ENCODE results near the gene BRK1. TPM values are rescaled to one million over a fixed set of nuclear protein-coding genes. Genes with fewer than 3 reads are reported as not detected.
"Not testable (repeated sequence)": the region's sequence is repeated elsewhere in the genome, so short reads cannot be mapped to it uniquely, and the experiment has no call there.

BRK1 gene
- polyA plus RNA-seq, 1 experiment: 202 TPM

DNA sequence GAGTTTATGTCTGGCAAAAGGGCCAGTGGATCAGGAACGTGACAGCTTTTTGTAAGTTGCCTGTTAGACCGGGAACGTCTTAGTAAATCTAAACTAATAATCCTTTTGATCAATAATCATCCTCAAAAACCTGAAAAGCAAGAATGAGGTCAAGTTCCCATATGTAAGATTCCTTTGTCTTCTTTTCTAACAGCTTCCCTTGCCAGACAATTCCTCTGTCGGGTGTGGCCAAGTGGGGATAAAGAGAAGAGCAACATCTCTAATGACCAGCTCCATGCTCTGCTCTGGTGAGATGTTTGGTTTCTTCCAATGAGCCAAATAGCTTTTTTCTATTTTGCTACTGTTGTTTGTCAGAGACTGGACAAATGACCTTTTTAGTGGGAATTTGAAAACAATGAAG lies 27.2 kb upstream of the BRK1 start:
- TF ChIP-seq, protein P1, sequence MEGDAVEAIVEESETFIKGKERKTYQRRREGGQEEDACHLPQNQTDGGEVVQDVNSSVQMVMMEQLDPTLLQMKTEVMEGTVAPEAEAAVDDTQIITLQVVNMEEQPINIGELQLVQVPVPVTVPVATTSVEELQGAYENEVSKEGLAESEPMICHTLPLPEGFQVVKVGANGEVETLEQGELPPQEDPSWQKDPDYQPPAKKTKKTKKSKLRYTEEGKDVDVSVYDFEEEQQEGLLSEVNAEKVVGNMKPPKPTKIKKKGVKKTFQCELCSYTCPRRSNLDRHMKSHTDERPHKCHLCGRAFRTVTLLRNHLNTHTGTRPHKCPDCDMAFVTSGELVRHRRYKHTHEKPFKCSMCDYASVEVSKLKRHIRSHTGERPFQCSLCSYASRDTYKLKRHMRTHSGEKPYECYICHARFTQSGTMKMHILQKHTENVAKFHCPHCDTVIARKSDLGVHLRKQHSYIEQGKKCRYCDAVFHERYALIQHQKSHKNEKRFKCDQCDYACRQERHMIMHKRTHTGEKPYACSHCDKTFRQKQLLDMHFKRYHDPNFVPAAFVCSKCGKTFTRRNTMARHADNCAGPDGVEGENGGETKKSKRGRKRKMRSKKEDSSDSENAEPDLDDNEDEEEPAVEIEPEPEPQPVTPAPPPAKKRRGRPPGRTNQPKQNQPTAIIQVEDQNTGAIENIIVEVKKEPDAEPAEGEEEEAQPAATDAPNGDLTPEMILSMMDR (IDR thresholded peaks at IDR 0.05; ENCODE audit: low read depth, low read length): no peak
- no peaks in the 10 kb centered on the region for H3K27me3 ChIP-seq (ENCODE audit: control insufficient read depth, insufficient read depth, low read length)
- H3K27ac ChIP-seq (ENCODE audit: low read depth, low read length): no peak overlapping the region
- H3K4me3 ChIP-seq (ENCODE audit: low read depth, low read length): no peak overlapping the region
- POLR2A ChIA-PET: no interaction called here
- no peaks in the 10 kb centered on the region for H3K9me3 ChIP-seq (ENCODE audit: control insufficient read depth, insufficient read depth, low read length)
- no peak for DNase-seq (ENCODE audit: low read depth, low spot score)
- CTCF ChIA-PET: no interaction called here

DNA sequence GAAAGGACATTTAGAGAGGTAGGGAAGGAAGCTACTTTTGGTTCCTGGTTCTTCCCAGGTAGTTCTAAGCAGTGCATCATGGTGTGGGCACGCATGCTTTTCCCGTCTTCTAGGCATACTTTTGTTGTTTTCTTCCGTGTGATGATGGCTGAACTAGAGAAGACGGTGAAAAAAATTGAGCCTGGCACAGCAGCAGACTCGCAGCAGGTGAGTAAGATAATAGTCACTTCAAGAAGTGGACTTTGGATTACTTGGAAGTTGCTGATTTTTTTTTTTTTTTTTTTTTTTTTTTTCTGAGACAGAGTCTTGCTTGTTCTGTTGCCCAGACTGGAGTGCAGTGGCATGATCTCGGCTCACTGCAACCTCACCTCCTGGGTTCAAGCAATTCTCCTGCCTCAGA lies 25.3 kb upstream of the BRK1 start:
- H3K27ac ChIP-seq (ENCODE audit: low read depth, low read length): no peak overlapping the region
- no peak for DNase-seq (ENCODE audit: low read depth, low spot score)
- TF ChIP-seq, protein P1 (IDR thresholded peaks at IDR 0.05; ENCODE audit: low read depth, low read length): no peak
- no peak overlapping the region for H3K4me3 ChIP-seq (ENCODE audit: low read depth, low read length)
- no peaks in the 10 kb centered on the region for H3K9me3 ChIP-seq (ENCODE audit: control insufficient read depth, insufficient read depth, low read length)
- CTCF ChIA-PET: no interaction called here
- POLR2A ChIA-PET: no interaction called here
- no peaks in the 10 kb centered on the region for H3K27me3 ChIP-seq (ENCODE audit: control insufficient read depth, insufficient read depth, low read length)

DNA sequence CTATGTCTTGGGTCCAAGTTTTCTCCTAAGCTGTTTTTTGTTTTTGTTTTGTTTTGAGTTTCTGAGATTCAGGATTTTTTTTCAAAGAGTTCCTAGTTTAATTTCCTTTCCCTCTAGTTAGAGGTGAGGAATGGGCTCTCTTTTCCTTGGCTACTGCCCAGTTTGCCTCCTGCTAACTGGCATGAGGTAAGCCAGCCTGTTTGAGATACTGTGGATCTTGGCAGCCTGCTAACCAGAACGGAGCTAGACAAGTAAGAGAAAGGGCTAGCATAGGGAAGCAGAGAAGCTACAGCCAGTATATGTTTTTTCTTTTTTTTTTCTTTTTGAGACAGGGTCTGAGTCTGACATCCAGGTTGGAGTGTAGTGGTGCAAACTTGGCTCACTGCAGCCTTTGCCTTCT lies 24.7 kb upstream of the BRK1 start:
- CTCF ChIA-PET; DNase-seq (ENCODE audit: low read depth, low spot score): not testable (repeated sequence)

DNA sequence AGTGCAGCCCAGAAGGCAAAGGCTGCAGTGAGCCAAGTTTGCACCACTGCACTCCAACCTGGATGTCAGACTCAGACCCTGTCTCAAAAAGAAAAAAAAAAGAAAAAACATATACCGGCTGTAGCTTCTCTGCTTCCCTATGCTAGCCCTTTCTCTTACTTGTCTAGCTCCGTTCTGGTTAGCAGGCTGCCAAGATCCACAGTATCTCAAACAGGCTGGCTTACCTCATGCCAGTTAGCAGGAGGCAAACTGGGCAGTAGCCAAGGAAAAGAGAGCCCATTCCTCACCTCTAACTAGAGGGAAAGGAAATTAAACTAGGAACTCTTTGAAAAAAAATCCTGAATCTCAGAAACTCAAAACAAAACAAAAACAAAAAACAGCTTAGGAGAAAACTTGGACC lies 24.1 kb upstream of the BRK1 start:
- DNase-seq (ENCODE audit: low read depth, low spot score); H3K9me3 ChIP-seq (ENCODE audit: control insufficient read depth, insufficient read depth, low read length); H3K27me3 ChIP-seq (ENCODE audit: control insufficient read depth, insufficient read depth, low read length); H3K27ac ChIP-seq (ENCODE audit: low read depth, low read length); H3K4me3 ChIP-seq (ENCODE audit: low read depth, low read length); CTCF ChIA-PET; POLR2A ChIA-PET: not testable (repeated sequence)

More for the DNA sequence above, 24.7 kb upstream of the BRK1 start:
- H3K9me3 ChIP-seq (ENCODE audit: control insufficient read depth, insufficient read depth, low read length); H3K27ac ChIP-seq (ENCODE audit: low read depth, low read length); H3K27me3 ChIP-seq (ENCODE audit: control insufficient read depth, insufficient read depth, low read length); POLR2A ChIA-PET; H3K4me3 ChIP-seq (ENCODE audit: low read depth, low read length): not testable (repeated sequence)

DNA sequence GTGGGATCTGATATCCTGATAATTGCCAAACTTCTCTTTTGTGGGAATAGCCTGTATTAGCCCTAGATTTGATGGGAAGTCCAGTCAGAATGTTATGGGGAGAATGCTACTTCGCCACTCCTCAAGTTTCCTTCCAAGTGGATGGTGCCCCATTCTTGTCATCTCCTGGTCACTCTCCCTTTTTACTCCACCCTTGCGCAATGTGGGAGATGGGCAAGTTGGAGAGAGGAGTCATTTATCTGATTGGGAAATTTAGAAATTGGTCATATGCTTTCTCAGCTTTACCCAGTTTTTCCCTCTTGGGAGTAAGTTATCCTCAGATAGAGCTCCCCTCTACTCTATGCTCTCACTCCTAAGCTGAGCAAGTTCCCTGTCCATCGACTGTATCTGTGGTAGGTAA lies 21.8 kb upstream of the BRK1 start:
- ChIA-PET CTCF (no interaction called here), POLR2A (no interaction called here)
- Histone ChIP-seq H3K27ac (ENCODE audit: low read depth, low read length) (no peak overlapping the region), H3K27me3 (ENCODE audit: control insufficient read depth, insufficient read depth, low read length) (no peaks in the 10 kb centered on the region), H3K9me3 (ENCODE audit: control insufficient read depth, insufficient read depth, low read length) (no peaks in the 10 kb centered on the region), H3K4me3 (ENCODE audit: low read depth, low read length) (no peak overlapping the region)
- TF ChIP-seq, protein P1 (IDR thresholded peaks at IDR 0.05; ENCODE audit: low read depth, low read length): no peak
- no peak for DNase-seq (ENCODE audit: low read depth, low spot score)

DNA sequence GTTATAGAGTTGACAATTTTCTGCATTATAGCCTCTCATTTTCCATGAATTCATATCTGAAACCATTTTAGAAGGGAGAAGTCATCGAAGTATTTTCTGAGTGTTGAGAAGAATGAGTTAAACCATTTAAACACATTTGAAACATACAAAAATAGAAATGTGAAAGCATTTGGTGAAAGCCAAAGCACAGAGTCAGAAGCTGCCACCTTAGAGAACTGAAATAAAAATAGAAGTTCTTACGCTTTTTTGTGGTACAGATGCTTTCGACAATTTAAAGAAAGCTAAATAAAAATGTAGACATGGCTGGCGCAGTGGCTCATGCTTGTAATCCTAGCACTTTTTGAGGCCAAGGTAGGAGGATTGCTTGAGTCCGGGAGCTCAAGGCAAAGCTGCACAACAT lies 16.4 kb upstream of the BRK1 start:
- Histone ChIP-seq H3K9me3 (ENCODE audit: control insufficient read depth, insufficient read depth, low read length) (no peaks in the 10 kb centered on the region), H3K27me3 (ENCODE audit: control insufficient read depth, insufficient read depth, low read length) (no peaks in the 10 kb centered on the region), H3K4me3 (ENCODE audit: low read depth, low read length) (no peak overlapping the region), H3K27ac (ENCODE audit: low read depth, low read length) (no peak overlapping the region)
- ChIA-PET CTCF (no interaction called here), POLR2A (no interaction called here)
- no peak for DNase-seq (ENCODE audit: low read depth, low spot score)
- TF ChIP-seq, protein P1 (IDR thresholded peaks at IDR 0.05; ENCODE audit: low read depth, low read length): no peak

All from AG04450 (cell line).